B cell (primary cell): ENCODE results near the gene WNT3A.

ENCODE experiments used
- CTCF ChIP-seq: fragments of 200-600 bp; IDR thresholded peaks from one replicate; pipeline ENCODE4 v1.8.0; 2022; ENCODE audit warnings: antibody characterized with exemption, mild to moderate bottlenecking
- EZH2 ChIP-seq: IDR thresholded peaks from 2 replicates; pipeline ENCODE4 v1.6.1; 2012; ENCODE audit warnings: borderline replicate concordance, low read depth, mild to moderate bottlenecking, moderate library complexity, low read length; ENCODE audit not compliant: insufficient read depth, poor library complexity, severe bottlenecking

- TF ChIP-seq CTCF (no peak), EZH2 (no peak)
Observed at GRCh38 chr1:227998374-227999055, 8.3 kb upstream of the WNT3A start.
